Femur (tissue), 1 donor: Measurements from ENCODE around the gene MTPN.

Experiments used
- DNase-seq: peaks from one replicate; pipeline ENCODE4 v3.0.0-alpha.2; 2017

MTPN gene, protein sequence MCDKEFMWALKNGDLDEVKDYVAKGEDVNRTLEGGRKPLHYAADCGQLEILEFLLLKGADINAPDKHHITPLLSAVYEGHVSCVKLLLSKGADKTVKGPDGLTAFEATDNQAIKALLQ

DNA sequence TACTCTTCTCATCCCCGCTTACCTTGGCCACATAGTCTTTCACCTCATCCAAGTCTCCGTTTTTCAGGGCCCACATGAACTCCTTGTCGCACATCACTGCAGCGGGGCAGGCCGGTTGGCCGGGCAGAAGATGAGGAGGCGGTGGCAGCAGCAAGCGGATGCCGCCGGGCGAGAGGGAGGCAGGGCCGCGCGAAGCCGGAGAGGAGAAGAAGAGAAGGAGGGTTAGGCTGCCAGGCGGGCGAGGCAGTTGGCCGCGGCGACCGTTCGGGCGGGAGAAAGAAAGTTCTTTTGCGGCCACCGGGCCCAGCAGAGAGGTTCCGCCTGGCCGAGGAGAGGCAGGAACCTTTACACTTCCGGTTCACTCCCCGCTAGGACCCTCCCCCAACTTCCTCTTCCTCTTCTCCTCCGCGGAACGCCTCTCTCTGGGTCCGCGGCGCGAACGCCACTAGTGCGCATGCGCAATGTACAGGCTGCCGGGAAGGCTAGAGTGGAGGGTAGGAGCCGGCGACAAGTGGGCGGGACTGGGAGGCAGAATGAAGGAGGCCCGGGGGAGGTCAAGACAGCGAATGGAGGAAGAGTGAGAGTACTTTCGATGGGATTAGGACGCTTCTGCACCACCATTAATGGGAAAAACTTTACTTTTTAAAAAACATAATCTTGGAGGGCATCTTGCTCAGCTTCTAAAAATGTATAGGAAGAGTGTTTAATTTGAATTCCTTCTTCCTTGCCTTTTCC, at the start of gene MTPN:
MTPN (minus strand) TSS at position 353 of the 735 bp plus-strand sequence; CDS start at position 94, 259 bp downstream.
- DNase-seq: peak; percentile 98

DNA sequence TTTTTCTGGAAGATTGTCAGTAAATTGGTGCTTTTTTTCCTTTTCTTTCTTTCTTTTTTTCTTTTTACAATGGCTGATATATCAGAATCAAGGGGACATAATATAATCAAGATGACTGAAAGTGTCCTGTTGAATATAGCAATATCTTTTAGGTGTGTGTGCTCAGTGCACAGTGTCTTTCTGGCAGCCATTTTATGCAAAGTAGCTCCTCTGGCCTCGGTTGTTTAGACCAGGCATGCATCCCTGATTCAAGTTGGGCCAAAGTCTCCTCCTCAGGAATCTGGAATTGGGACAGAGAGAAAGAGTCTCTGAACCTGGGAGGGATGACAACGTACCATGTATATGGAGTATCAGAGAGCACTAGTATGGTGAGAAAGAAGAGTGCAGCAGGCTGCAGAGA, 49.0 kb upstream of the MTPN start:
- no peak for DNase-seq

DNA sequence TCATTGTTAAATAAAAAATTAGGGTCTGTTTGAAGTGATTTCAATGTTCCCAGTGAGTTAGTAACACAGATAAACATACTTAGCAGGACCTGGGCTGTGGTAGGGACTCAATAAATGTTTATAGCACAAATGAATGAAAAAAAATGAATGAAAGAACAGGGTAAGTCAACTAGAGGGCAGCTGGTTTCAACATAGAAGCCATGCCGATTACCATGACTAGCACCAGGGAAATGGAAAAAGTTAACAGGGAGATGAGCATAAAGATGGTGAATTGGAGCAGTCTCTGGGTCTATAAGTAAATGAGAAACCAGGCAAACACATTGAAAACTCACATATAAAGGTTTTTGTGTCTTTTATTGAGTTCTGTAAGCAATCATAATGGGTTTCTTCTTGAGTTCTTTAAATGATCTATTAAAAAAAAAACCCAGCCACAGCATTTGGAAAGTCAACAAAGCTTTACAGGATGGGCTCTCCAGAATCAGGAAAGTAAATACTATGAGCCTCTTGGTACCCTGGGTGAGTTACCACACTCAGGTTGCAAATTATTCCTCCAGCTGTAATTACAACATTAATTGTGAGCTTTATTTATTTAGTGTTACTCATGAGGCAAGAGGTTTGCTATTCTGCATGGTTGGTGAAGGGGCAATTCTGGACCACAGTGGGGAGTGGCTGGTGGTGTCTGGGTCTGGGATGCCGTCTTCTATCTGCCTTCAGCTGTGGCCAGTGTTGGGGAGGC, 46.1 kb upstream of the MTPN start:
- no peak for DNase-seq

GRCh38 chr7:136020556-136020955, 43.4 kb upstream of the MTPN start:
- no peak for DNase-seq

- DNase-seq: no peak
Observed at GRCh38 chr7:136018104-136018503, 40.9 kb upstream of the MTPN start.

DNA sequence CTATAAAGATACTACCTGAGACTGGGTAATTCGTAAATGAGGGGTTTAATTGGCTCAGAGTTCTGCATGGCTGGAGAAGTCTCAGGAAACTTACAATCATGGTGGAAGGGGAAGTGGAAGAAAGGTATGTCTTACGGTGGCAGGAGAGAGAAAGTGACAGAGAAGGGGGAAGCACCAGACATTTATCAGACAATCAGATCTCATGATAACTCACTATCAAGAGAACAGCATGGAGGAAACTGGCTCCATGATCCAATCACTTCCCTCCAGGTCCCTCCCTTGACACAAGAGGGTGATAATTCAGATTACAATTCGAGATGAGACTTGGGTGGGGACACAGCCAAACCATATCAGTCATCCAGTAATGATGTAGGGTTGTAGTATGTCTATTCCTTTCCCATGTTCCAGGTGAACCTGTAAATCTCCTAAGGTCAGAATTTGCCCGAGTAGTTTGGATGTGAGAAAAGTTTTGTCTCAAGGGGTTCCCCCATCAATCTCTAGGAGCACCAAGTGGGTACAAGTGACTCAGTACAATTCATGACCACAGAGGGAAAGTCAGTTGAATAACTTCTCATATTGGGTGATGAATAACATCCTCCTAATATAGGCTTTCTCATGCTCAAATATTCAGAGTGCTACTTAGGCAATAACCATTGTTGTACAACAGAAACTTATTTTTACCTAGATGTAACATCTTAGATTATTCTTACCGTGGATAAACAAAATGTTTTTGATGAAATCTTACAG, 39.7 kb upstream of the MTPN start:
- no peak for DNase-seq

DNA sequence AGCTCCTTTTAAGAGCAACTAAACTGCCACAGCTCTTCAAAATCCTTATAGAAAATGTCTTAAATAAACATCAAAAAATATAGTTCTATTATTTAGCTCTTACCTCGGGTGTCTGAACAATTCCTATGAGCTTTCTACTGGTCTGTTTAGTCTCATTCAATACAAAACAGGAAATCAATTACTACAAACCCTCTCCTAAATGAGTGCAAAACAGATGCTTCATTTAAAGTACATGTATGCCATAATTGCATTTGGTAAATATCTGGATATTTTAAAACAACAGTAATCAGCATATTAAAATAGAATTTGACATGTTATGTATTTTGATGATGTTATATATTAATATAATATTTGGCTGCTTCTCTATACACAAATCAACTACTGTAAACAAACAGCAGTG, 38.5 kb upstream of the MTPN start:
- DNase-seq: no peak

DNA sequence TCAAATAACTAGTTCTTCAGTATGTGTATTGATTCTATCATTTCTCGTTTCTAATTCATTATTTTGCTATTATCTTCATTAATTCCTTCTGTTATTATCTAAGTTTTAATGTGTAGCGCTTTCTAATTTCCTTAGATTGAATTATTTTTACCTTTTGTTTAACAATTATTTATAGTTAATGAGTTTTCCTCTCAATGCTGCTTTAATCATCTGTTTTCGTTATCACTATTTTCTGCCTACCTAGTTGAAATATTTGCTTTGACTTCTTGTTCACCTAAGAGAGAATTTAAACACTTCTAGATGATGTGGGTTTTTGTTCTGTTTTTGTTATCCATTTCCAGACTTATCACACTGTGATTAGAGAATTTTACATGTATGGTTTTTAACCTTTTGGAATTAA, 37.5 kb upstream of the MTPN start:
- no peak for DNase-seq

- no peak for DNase-seq
Observed at GRCh38 chr7:136012238-136012637, 35.1 kb upstream of the MTPN start.

DNA sequence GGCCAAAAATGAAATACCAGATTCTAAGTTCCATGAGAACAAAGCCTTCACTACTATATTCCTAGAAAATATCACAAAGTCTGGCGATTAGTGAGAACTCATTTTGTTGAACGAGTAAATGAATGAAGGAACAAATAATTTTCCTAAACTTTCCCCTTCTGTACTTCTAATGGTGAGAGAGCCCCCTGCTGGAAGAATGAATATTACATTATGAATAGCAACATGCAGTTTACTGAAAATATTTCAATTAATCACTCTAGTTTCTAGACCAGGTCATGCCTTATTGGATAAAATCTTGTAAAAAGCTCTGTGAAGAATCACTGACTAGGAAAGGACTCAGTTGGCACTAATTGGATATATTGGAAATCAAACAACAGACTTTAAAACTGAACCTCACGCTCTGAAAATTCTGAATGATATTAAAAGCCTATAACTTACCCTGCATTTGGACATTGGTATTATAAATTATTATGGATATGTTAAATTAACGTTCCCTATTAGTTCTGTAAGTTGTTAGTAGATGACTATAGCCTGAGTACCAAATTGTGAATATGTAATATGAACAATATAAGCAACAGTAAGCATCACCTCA, 32.4 kb upstream of the MTPN start:
- DNase-seq: no peak

GRCh38 chr7:136006208-136006607, 29.0 kb upstream of the MTPN start:
- no peak for DNase-seq

DNA sequence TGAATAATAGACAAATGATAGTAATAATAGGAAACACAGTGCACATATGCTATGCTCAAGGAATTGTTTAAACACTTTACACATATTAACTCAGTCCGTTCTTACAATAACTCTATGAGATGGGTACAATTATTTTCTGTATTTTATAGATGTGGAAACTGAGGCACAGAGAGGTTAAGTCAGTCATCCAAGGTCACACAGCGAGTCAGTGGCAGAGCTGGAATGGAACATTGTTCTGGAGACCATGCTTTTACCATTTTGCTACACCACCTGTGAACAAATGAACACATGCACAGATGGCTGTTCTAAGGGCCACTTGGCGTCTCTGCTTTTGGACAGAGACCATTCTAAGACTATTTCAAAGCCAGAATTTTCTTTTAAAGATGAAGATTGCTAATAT, 26.9 kb upstream of the MTPN start:
- DNase-seq: no peak

DNA sequence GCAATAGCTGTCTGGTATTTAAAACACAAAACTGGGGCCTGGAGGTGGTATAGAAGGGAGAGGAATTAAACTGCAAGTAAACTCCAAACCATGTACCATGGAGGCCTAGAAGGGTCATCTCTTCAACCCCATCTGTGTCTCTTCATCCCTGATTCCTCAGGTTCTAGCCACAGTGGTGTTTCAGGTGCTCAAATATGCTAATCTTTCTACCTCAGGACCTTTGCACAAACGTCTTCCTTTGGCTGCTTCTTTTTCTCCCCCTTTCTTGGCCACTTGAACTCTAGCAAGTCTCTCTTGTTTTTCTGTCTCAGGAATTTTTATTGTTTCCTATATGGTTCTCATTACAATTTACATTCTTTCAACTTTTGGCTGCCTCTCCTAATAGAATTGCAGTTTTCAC, 25.6 kb upstream of the MTPN start:
- no peak for DNase-seq

DNA sequence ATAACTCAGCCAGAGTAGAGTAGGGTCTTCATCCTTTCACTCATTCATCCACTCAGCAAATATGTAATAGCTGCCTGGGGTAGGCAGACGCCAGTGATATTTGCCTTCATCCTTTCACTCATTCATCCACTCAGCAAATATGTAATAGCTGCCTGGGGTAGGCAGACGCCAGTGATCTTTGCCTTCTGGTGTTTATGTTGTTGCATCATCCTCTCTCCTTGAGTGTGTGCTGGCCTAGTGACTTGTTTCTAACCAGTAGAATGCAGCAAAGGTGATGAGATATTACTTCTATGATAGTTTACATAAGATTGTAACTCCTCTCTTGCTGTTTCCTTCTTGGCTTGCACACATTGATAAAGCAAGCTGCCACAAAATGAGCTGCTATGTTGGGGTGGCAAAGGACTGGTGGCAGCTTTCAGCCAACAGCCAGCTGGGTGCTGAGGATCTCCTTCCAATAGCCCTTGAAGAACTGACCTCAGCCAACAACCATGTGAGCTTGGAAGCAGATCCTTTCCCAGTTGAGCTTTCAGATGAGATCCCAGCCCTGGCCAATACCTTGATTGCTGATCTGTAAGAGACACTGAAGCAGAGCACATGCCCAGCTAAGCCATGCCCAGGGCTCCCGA, 23.2 kb upstream of the MTPN start:
- no peak for DNase-seq

DNA sequence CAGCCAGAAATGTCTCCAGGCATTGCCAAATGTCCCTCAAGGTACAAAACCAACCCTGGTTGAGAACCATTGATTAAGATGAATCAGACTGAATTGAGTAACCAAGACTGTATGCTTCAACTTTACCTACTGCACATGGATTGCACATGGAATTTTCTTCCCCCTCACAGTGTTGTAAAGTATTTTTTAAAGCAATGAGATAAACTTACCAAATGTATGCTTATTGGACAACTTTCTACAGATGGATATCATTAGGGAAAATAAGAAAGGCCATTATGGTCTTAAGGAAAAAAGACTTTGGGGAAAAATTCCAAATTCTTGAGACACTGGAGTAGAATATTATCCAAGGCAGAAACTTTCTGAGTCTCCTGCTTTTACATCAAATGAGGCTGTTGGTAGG, 20.9 kb upstream of the MTPN start:
- DNase-seq: no peak

DNA sequence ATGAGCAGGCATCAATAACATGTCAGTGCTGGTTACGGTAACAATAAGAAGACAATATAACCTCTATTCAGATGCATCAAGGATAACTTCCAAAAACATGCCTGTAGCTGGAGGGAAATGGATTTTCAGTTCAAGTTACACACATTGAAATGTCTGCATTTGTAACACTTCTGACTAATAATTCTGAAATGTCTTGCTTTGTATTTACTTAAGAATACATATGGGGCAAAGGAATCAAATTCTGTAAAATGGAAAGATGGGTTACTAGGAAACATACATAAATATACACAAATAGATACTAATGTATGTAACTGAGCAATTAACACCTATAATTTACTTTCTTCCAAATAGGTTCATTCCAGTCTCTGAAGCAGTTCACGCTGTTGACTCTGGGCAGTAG, 18.6 kb upstream of the MTPN start:
- no peak for DNase-seq

- no peak for DNase-seq
Observed at GRCh38 chr7:135994466-135995205, 17.5 kb upstream of the MTPN start.

- no peak for DNase-seq
Observed at GRCh38 chr7:135993950-135994349, 16.8 kb upstream of the MTPN start.

DNA sequence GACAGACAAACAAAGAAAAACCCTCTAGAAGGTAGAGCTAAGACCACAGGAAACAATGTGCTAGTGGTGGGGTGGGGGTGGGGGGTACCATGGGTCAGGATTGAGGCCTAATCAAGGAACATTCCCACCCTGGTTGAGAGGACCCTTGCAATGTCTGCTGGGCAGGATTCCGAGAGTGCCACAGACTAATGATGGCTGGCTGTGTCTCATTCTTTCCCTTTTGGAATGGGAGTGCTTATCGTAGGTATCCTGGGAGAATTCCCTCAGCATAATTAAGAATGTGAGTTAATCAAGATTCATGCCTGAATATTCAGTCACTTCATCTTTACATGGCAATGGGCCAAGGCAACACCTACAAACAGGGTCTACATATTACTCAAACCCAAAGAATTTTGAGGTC, 14.7 kb upstream of the MTPN start:
- no peak for DNase-seq

DNA sequence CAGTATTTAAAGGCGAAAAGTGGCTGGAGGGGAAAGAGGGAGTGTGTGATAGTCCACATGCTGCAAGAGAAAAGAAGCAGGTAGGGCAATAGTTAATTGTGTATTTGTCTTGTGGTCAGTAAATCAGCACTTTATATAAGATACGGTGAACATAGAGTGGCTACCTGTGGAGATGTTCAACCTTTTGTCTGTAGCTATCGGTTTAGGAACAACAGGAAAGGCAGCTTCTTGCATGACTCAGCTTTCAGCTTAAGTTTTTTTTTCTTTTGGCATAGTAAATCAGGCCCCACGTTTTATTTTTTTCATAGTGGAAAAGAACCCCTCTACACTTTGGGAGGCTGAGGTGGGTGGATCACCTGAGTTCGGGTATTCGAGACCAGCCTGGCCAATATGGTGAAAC, 14.2 kb upstream of the MTPN start:
- DNase-seq: no peak

DNA sequence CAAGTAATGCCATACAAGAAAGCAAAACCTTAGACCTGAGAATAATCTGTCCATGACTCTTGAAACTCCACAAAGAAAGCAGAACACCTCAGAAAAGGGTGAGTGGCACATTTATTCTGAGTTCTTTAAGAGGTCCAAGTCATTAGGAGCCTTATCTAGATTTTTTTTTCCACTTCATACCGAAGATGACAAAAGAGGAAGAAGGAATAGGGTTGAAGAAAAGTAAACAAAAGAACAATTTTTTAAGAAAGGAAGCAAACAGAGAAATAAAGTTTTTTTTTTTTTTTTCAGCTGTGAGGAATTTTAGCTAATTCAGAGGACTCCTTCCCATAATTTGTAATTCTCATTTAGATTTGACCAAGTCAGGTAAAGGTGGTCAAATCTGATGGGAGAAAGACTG, 13.1 kb upstream of the MTPN start:
- no peak for DNase-seq
